Activated CD4-positive, alpha-beta T cell treated with anti-CD3 and anti-CD28 coated beads, Interleukin-2, amount 10 ng/mL, durations not matched to agents 7 days and 5 days (primary cell): Measurements from ENCODE around the gene C20orf204. TPM values are rescaled to one million over a fixed set of nuclear protein-coding genes. Genes with fewer than 3 reads are reported as not detected.
"Not testable (repeated sequence)": the region's sequence is repeated elsewhere in the genome, so short reads cannot be mapped to it uniquely, and the experiment has no call there.

ENCODE experiments used
- CTCF ChIA-PET: fragments of 350-600 bp; sonication (Branson Sonifier 250); formaldehyde crosslinking; loops from one replicate; lab custom pipeline; 2021; ENCODE audit warnings: antibody characterized with exemption; lab: Charles Lee
- POLR2A ChIA-PET: fragments of 350-600 bp; sonication (Branson Sonifier 250); formaldehyde crosslinking; loops from one replicate; lab custom pipeline; 2021; ENCODE audit warnings: antibody characterized with exemption; lab: Charles Lee
- DNase-seq: peaks from one replicate; pipeline ENCODE4 v3.0.0-alpha.2; 2020
- H3K27ac Mint-ChIP-seq: one replicate; pipeline ENCODE4 v1.8.0; 2021; ENCODE audit warnings: mild to moderate bottlenecking, moderate library complexity, mixed read lengths
- H3K27me3 Mint-ChIP-seq: one replicate; pipeline ENCODE4 v1.8.0; 2021; ENCODE audit warnings: mixed read lengths
- H3K36me3 Mint-ChIP-seq: one replicate; pipeline ENCODE4 v1.8.0; 2021; ENCODE audit warnings: low read depth, mixed read lengths
- H3K4me1 Mint-ChIP-seq: one replicate; pipeline ENCODE4 v1.8.0; 2021; ENCODE audit warnings: mixed read lengths
- H3K4me3 Mint-ChIP-seq: one replicate; pipeline ENCODE4 v1.8.0; 2021; ENCODE audit warnings: mild to moderate bottlenecking, moderate library complexity, mixed read lengths
- H3K9me3 Mint-ChIP-seq: one replicate; pipeline ENCODE4 v1.8.0; 2021; ENCODE audit warnings: mixed read lengths
- microRNA-seq: library from miRNA; unstranded; fragments of <30 nt; microRNA quantifications from one replicate; pipeline ENCODE4 v1.2.0, GENCODE V29; 2021; ENCODE audit warnings: borderline microRNAs expressed, borderline replicate concordance
- total RNA-seq, 2 experiments: library from RNA; stranded (reverse); gene quantifications; one replicate each; pipeline ENCODE4 v1.2.3, GENCODE V29; 2021

The C20orf204 gene
- total RNA-seq, 2 experiments from 2014 or later, result 3.5 to 4.8 TPM

DNA sequence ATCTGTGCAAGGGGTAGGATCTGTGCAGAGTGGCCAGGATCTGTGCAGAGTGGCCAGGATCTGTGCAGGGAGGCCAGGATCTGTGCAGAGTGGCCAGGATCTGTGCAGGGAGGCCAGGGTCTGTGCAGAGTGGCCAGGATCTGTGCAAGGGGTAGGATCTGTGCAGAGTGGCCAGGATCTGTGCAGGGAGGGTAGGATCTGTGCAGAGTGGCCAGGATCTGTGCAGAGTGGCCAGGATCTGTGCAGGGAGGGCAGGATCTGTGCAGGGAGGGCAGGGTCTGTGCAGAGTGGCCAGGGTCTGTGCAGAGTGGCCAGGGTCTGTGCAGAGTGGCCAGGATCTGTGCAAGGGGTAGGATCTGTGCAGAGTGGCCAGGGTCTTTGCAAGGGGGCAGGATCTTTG lies 52.6 kb downstream of the C20orf204 start:
- H3K27ac Mint-ChIP-seq, H3K36me3 Mint-ChIP-seq, H3K9me3 Mint-ChIP-seq, POLR2A ChIA-PET, DNase-seq, H3K4me1 Mint-ChIP-seq, H3K4me3 Mint-ChIP-seq: not testable (repeated sequence)
- CTCF ChIA-PET, result interaction anchor here (0.6 kb wide), 1 partner anchor 605 kb away, joined by 3 read pairs; no protein-coding TSS in a partner anchor
- peaks cover 22% of the 10 kb centered on the region for H3K27me3 Mint-ChIP-seq

Small RNA genes lying within 50 kb of the gene (microRNA-seq; reads per million reads assigned to microRNA genes)
- gene MIR6813, result 0.84 reads per million

Other genes starting within 250 kb of the C20orf204 start
- not detected for gene ZBTB46, start 204.9 kb upstream of the C20orf204 start, total RNA-seq
- gene ABHD16B, start 174.7 kb upstream of the C20orf204 start, total RNA-seq, result not detected
- 10 to 100 TPM; 39.6 to 41.6 TPM for gene TPD52L2, start 170.9 kb upstream of the C20orf204 start, total RNA-seq
- 10 to 100 TPM; 54.0 to 58.7 TPM for gene DNAJC5, start 141.1 kb upstream of the C20orf204 start, total RNA-seq
- 10 to 100 TPM; 37.8 to 41.0 TPM for gene UCKL1, start 79.8 kb upstream of the C20orf204 start, total RNA-seq
- 10 to 100 TPM; 19.3 to 21.4 TPM for gene ZNF512B, start 66.3 kb upstream of the C20orf204 start, total RNA-seq
- gene SAMD10, start 56.5 kb upstream of the C20orf204 start, total RNA-seq, result 10 to 100 TPM; 16.3 to 17.2 TPM
- 10 to 100 TPM; 67.1 to 70.8 TPM for gene PRPF6, start 55.0 kb upstream of the C20orf204 start, total RNA-seq
- under 1 TPM; 0.10 to 0.15 TPM for gene SOX18, start 13.5 kb downstream of the C20orf204 start, total RNA-seq
- 10 to 100 TPM; 47.6 to 57.9 TPM for gene TCEA2, start 27.0 kb downstream of the C20orf204 start, total RNA-seq
- gene RGS19, start 43.3 kb downstream of the C20orf204 start, total RNA-seq, result 100 to 1,000 TPM; 105 to 107 TPM
- 1 to 10 TPM; 1.6 TPM for gene OPRL1, start 43.9 kb downstream of the C20orf204 start, total RNA-seq
- gene LKAAEAR1, start 48.2 kb downstream of the C20orf204 start, total RNA-seq, result under 1 TPM; 0.44 to 0.89 TPM
- gene NPBWR2, start 71.4 kb downstream of the C20orf204 start, total RNA-seq, result not detected
- gene MYT1, start 128.3 kb downstream of the C20orf204 start, total RNA-seq, result not detected
- gene PCMTD2, start 219.6 kb downstream of the C20orf204 start, total RNA-seq, result 10 to 100 TPM; 68.4 to 69.3 TPM